Measurements from ENCODE around the gene ATP10D.

ATP10D gene

DNA sequence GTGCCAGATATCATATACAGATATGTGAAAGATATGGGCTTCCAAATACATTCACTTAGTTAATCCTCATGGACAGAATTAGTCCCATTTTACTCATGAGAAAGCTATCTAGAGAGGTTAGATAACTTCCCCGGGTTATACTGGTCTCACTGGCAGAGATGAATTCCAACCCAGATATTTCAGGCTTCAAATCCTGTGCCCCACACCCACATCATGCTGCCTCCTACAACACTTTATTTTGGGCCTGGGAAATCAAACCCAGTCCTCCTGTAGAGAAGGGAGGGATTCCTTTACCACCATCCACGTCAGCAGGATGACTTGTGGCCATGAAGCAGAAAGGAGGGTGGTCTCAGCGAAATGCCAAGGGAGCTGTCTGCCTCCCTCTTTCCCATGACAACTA, 113.8 kb downstream of the ATP10D start:
- TF ChIP-seq, protein P1, sequence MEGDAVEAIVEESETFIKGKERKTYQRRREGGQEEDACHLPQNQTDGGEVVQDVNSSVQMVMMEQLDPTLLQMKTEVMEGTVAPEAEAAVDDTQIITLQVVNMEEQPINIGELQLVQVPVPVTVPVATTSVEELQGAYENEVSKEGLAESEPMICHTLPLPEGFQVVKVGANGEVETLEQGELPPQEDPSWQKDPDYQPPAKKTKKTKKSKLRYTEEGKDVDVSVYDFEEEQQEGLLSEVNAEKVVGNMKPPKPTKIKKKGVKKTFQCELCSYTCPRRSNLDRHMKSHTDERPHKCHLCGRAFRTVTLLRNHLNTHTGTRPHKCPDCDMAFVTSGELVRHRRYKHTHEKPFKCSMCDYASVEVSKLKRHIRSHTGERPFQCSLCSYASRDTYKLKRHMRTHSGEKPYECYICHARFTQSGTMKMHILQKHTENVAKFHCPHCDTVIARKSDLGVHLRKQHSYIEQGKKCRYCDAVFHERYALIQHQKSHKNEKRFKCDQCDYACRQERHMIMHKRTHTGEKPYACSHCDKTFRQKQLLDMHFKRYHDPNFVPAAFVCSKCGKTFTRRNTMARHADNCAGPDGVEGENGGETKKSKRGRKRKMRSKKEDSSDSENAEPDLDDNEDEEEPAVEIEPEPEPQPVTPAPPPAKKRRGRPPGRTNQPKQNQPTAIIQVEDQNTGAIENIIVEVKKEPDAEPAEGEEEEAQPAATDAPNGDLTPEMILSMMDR (IDR thresholded peaks at IDR 0.05; ENCODE audit: low read depth, low read length, missing control alignments) = no peak
- no peak for DNase-seq (ENCODE audit: extremely low read depth, low read depth)
- no peak overlapping the region for H3K4me3 ChIP-seq (replicated peaks; ENCODE audit: low read depth, low read length)

DNA sequence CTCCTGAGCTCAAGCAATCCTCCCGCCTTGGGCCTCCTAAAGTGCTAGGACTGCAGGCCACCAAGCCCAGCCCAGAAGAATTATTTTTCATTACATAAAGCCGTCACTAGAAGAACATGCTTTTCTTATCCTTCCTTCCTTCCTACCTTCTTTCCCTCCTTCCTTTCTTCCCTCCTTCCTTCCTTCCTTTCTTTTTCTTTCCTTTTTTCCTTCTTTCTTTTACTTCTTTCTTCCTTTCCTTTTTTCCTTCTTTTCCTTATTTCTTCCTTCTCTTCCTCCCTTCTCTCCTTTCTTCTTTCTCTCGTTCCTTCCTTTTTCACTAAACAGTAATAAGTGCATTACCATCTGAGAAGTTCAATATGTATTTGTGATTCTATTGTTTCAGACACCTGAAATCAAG, 121.4 kb downstream of the ATP10D start:
- no peak for DNase-seq (ENCODE audit: extremely low read depth, low read depth)
- TF ChIP-seq, protein P1 (IDR thresholded peaks at IDR 0.05; ENCODE audit: low read depth, low read length, missing control alignments) = no peak
- H3K4me3 ChIP-seq (replicated peaks; ENCODE audit: low read depth, low read length) = no peak overlapping the region

DNA sequence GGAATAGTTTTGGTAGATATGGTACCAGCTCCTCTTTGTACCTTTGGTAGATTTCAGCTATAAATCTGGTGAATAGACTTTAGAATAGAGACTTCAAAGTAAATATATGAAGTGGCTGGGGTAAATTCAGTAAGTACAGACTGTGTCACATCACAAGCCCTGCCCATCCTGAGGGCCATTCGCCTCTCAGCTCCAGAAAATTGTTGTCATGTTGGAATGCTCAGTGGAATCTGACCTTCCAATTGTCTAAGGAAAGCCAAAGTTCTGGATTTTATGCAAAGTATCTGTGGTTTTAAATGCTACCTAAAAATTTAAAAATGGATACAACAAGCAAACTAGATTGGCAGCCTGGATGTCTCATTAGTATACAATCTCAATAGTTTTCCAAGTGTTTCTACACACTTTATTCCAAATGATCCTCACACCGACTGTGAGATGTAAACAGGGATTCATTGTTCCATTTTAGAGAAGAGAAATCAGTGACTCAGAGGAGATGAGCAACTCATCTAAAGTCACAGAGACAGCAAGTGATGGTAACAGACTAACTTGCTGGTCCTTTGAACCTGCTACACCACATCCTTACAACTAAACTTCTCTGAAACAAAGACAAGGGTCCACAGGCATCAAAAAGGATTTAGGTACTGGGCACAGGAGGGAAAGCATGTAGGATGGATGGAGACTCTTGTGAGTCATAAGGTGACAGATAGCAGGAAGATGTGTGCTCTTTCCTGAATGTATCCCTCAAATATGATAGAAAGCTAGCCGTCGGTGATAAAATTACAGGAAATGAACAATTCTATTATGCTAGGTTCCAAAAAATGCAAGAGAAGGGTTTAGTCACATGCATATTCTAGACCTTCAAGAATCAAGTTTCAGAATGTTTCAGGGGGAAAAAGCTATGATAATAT, 127.3 kb downstream of the ATP10D start:
- TF ChIP-seq, protein P1 (IDR thresholded peaks at IDR 0.05; ENCODE audit: low read depth, low read length, missing control alignments) = no peak
- DNase-seq (ENCODE audit: extremely low read depth, low read depth) = no peak

DNA sequence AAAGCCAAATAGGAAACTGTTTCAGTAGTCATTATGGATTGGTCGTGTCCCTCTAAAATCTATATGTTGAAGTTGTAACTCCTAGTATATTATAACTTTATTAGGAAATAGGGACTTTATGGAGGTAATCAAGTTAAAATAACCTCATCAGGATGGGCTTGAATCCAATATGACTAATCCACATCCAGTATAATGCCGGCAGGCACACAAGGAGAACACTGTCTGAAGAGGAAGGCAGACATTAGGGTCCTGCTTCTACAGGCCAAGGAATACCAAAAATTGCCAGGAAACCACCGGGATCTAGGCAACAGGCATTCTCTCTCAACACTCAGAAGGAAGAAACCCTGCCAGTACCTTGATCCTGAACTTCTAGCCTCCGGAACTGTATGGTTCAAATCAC, 130.3 kb downstream of the ATP10D start:
- TF ChIP-seq, protein P1 (IDR thresholded peaks at IDR 0.05; ENCODE audit: low read depth, low read length, missing control alignments) = no peak
- DNase-seq (ENCODE audit: extremely low read depth, low read depth) = no peak
- H3K4me3 ChIP-seq (replicated peaks; ENCODE audit: low read depth, low read length) = no peak overlapping the region

More for the DNA sequence above, 127.3 kb downstream of the ATP10D start:
- no peak overlapping the region for H3K4me3 ChIP-seq (replicated peaks; ENCODE audit: low read depth, low read length)

DNA sequence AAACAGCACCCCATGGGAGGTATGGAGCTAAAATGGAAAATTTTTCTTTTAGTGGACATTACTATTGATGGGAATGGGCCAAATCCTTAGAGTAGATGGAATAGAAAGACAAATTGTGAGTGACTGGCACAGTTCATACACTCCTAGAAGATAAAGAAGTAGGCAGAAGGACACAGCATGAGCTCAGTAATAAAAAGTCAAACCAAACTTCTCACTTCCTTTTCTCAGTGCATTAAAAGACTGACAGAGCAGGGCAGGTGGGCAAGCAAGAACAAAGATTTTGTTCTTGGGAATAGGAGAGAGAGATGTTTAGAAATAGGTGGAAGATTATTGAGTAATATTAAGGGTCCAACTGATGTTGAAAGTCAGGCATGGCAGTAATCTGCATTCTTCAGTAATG, 132.5 kb downstream of the ATP10D start:
- no peak for DNase-seq (ENCODE audit: extremely low read depth, low read depth)
- TF ChIP-seq, protein P1 (IDR thresholded peaks at IDR 0.05; ENCODE audit: low read depth, low read length, missing control alignments) = no peak
- no peak overlapping the region for H3K4me3 ChIP-seq (replicated peaks; ENCODE audit: low read depth, low read length)

DNA sequence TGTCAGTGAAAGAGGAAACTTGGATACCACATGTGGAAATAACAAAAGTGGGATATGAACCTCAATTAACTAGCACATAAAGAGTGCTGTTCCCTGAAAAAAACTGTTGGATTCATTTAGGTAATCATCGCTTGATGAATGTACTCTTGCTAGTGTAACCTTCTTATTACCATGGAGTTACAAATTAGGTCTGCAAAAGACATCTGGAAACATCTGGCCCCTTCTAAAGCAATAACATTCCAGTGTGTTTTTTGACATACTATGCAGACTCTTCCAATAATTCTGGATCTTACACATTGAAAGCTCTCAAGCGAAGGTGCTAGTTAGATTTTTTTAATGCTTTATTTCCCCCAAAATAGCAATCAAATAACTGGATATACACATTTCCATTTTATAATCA, 134.6 kb downstream of the ATP10D start:
- TF ChIP-seq, protein P1 (IDR thresholded peaks at IDR 0.05; ENCODE audit: low read depth, low read length, missing control alignments) = no peak
- DNase-seq (ENCODE audit: extremely low read depth, low read depth) = no peak
- no peak overlapping the region for H3K4me3 ChIP-seq (replicated peaks; ENCODE audit: low read depth, low read length)

All from HFF-Myc (cell line).